Cardiac muscle cell (in vitro differentiated cells and primary cell): ENCODE results near the gene GAS5. TPM values are rescaled to one million over a fixed set of nuclear protein-coding genes. Genes with fewer than 3 reads are reported as not detected.
A peak's percentile ranks its signal among the peaks of the same experiment; 100 is the strongest.

Experiments used
- DNase-seq, 2 donors: peaks; one replicate each; pipeline versions ENCODE4 v3.0.0 to v3.0.0-alpha.2; 2010 to 2017; ENCODE audit warnings: low read depth in 1 of 2, low spot score in 1 of 2
- H3K27ac ChIP-seq: fragments of 200-600 bp; sonication (generic); 2 replicates; pipeline ENCODE4 v1.5.1; 2016
- H3K27me3 ChIP-seq: fragments of 200-600 bp; sonication (generic); 2 replicates; pipeline ENCODE4 v1.6.0; 2016; ENCODE audit warnings: control low read depth
- H3K36me3 ChIP-seq: fragments of 200-600 bp; sonication (generic); 2 replicates; pipeline ENCODE4 v1.5.1; 2016; ENCODE audit warnings: control low read depth
- H3K4me1 ChIP-seq: fragments of 200-600 bp; sonication (generic); 2 replicates; pipeline ENCODE4 v1.8.1; 2017; ENCODE audit warnings: low read depth, mild to moderate bottlenecking, mixed run types
- H3K4me3 ChIP-seq: fragments of 200-600 bp; sonication (generic); 2 replicates; pipeline ENCODE4 v1.5.1; 2016; ENCODE audit warnings: mild to moderate bottlenecking
- H3K9me3 ChIP-seq: fragments of 200-600 bp; sonication (generic); 2 replicates; pipeline ENCODE4 v1.5.1; 2017; ENCODE audit warnings: low read depth, mild to moderate bottlenecking, control low read depth
- polyA plus RNA-seq: library from polyadenylated mRNA; unstranded; fragments of >200 nt; fragmentation: Nextera tagmentation; extraction: Ambion mirVana; gene quantifications from 2 replicates; pipeline ENCODE4 v1.2.1, GENCODE V29; 2016
- total RNA-seq: library from RNA; depleted of rRNA; stranded (reverse); fragments of >200 nt; gene quantifications from 2 replicates; pipeline ENCODE4 v1.2.3, GENCODE V29; 2016
- TF ChIP-seq, protein P1 (sequence below): IDR thresholded peaks from 2 replicates; pipeline ENCODE4 v1.5.1; 2012; ENCODE audit warnings: low read depth, mild to moderate bottlenecking, low read length

GAS5 gene
- total and polyA plus RNA-seq, 2 experiments from 2014 or later = 158 to 350 TPM

DNA sequence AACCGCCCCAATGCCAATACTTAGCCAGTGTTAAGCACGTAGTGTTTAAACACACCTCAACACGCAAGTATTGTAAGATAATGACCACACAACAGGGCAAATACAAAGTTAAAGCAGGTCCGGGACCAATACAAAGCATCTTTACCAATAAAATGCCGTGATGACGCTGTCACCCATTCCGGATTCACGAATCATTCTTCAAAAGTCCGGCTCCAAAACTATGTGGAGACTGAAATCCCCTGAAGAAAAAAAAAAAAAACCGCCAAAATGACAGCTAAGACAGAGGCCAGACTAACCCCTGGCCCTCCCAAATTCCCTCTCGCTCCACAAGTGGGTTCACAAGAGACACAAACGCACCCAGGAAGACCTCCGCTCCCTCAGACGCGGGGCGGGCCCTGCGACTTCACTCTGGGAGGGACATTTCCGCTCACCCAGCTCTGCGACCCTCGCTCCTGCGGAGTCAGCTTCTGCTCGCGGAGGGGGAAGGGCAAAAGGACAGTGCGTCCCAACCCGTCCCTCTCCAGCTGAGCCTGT lies 43.9 kb downstream of the GAS5 start:
- TF ChIP-seq, protein P1, sequence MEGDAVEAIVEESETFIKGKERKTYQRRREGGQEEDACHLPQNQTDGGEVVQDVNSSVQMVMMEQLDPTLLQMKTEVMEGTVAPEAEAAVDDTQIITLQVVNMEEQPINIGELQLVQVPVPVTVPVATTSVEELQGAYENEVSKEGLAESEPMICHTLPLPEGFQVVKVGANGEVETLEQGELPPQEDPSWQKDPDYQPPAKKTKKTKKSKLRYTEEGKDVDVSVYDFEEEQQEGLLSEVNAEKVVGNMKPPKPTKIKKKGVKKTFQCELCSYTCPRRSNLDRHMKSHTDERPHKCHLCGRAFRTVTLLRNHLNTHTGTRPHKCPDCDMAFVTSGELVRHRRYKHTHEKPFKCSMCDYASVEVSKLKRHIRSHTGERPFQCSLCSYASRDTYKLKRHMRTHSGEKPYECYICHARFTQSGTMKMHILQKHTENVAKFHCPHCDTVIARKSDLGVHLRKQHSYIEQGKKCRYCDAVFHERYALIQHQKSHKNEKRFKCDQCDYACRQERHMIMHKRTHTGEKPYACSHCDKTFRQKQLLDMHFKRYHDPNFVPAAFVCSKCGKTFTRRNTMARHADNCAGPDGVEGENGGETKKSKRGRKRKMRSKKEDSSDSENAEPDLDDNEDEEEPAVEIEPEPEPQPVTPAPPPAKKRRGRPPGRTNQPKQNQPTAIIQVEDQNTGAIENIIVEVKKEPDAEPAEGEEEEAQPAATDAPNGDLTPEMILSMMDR = no peak
- Histone ChIP-seq H3K9me3 (no peaks in the 10 kb centered on the region), H3K27ac (peak overlapping the region; percentile 97), H3K4me1 (peaks cover 8% of the 10 kb centered on the region), H3K36me3 (no peaks in the 10 kb centered on the region), H3K4me3 (peak overlapping the region; percentile 54), H3K27me3 (no peaks in the 10 kb centered on the region)
- peak in 1 of 2 donors; percentile 1 for DNase-seq

DNA sequence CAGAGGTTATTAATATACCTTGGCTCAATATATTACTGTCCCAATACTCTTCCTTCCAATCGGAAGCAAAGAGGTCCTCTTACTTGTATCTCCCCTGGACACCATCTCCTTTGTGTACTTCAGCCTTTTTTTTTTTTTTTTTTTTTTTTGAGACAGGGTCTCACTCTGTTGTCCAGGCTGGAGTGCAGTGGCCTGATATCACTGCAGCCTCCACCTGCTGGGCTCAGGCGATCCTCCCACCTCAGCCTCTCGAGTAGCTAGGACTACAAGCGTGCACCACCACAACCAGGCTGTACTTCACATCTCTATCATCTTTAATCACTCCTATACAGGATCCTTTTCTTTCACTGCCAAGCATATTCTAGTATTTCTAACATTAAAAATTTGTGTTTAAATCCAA lies 46.1 kb downstream of the GAS5 start:
- TF ChIP-seq, protein P1 = no peak
- H3K4me1 ChIP-seq = peaks cover 8% of the 10 kb centered on the region
- H3K27me3 ChIP-seq = no peaks in the 10 kb centered on the region
- no peak overlapping the region for H3K27ac ChIP-seq
- H3K36me3 ChIP-seq = no peaks in the 10 kb centered on the region
- H3K4me3 ChIP-seq = no peak overlapping the region
- DNase-seq = no peak
- no peaks in the 10 kb centered on the region for H3K9me3 ChIP-seq

- Histone ChIP-seq H3K4me3 (no peak overlapping the region), H3K4me1 (peaks cover 6% of the 10 kb centered on the region), H3K9me3 (no peaks in the 10 kb centered on the region), H3K27me3 (no peaks in the 10 kb centered on the region), H3K36me3 (no peaks in the 10 kb centered on the region), H3K27ac (no peak overlapping the region)
- TF ChIP-seq, protein P1 = no peak
- no peak for DNase-seq
Measured at GRCh38 chr1:173818459-173818858, 49.3 kb downstream of the GAS5 start.

Other genes starting within 250 kb of the GAS5 start
- gene TEX50, start 232.7 kb downstream of the GAS5 start, total RNA-seq = not detected in 2 replicates
- gene TEX50, start 232.7 kb downstream of the GAS5 start, polyA plus RNA-seq = not detected in 2 replicates
- 0.60 and 1.6 TPM in 2 replicates for gene ANKRD45, start 198.1 kb downstream of the GAS5 start, total RNA-seq
- gene ANKRD45, start 198.1 kb downstream of the GAS5 start, polyA plus RNA-seq = 2.2 and 2.3 TPM in 2 replicates
- 10.2 and 24.0 TPM in 2 replicates for gene KLHL20, start 153.0 kb downstream of the GAS5 start, total RNA-seq
- 16.2 and 17.5 TPM in 2 replicates for gene KLHL20, start 153.0 kb downstream of the GAS5 start, polyA plus RNA-seq
- gene DARS2, start 43.3 kb downstream of the GAS5 start, total RNA-seq = 9.3 and 15.6 TPM in 2 replicates
- 14.6 and 22.7 TPM in 2 replicates for gene DARS2, start 43.3 kb downstream of the GAS5 start, polyA plus RNA-seq
- 8.6 and 10.9 TPM in 2 replicates for gene CENPL, start 43.1 kb downstream of the GAS5 start, total RNA-seq
- gene CENPL, start 43.1 kb downstream of the GAS5 start, polyA plus RNA-seq = 4.9 and 9.9 TPM in 2 replicates
- 7.9 and 16.2 TPM in 2 replicates for gene ZBTB37, start 391 bp upstream of the GAS5 start, total RNA-seq
- 1.8 and 3.0 TPM in 2 replicates for gene ZBTB37, start 391 bp upstream of the GAS5 start, polyA plus RNA-seq
- gene SERPINC1, start 49.3 kb upstream of the GAS5 start, total RNA-seq = 0.36 TPM in 1 of 2 replicates, not detected in the other
- gene SERPINC1, start 49.3 kb upstream of the GAS5 start, polyA plus RNA-seq = not detected in 2 replicates
- 17.6 and 28.1 TPM in 2 replicates for gene RC3H1, start 154.4 kb upstream of the GAS5 start, total RNA-seq
- 7.7 and 8.9 TPM in 2 replicates for gene RC3H1, start 154.4 kb upstream of the GAS5 start, polyA plus RNA-seq